Measurements from ENCODE around the gene NEMP2.
A peak's percentile ranks its signal among the peaks of the same experiment; 100 is the strongest.

Gene NEMP2, protein sequence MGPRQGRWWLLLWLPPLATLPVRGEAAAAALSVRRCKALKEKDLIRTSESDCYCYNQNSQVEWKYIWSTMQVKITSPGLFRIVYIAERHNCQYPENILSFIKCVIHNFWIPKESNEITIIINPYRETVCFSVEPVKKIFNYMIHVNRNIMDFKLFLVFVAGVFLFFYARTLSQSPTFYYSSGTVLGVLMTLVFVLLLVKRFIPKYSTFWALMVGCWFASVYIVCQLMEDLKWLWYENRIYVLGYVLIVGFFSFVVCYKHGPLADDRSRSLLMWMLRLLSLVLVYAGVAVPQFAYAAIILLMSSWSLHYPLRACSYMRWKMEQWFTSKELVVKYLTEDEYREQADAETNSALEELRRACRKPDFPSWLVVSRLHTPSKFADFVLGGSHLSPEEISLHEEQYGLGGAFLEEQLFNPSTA

DNA sequence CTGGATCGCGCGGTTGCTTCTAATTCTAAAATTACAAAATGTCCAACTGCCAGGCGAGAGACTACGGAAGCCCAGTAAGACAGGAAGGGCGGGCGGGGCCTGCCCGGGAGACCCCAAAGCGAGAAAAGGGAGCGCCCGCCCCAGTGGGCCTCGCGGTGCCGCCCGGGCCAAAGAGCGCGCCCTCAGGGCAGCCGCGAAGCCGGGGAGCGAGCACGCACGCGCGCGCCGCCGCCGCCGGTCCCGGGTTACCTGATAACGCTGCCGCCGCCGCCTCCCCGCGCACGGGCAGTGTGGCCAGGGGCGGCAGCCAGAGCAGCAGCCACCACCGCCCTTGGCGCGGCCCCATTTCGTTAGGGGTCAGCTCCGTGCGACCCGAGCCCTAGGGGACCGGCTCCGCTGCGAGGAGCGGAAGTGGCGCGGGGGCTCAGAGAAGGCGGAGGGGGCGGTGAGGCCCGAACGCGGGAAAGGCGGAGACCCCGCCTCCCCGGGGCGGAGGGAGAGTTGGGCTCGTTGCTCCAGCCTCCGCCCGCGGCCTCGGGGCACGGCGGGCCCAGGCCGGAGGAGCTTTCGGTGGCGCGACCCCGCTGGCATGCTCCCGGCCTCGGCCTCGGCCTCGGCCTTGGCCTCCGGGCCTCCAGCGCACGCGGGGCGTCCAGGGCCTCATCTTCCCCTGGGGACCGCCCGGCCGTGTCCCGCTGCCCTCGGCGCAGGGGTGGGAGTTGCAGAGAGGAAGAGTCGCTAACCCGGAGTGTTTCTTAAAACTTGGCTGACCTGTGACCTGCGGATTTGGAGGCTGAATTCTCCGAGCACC is at the start of gene NEMP2:
Gene NEMP2, minus strand, starts transcription at position 413 of the 811 bp plus-strand sequence. Its CDS starts 67 bp downstream, at position 346.
- peak within 1 kb of the TSS; percentile 94 for H3K9ac ChIP-seq
- no peaks in the 10 kb centered on the region for H3K27me3 ChIP-seq
- TF ChIP-seq Cebpa-rat (IDR thresholded peaks at IDR 0.05): no peak
- H3K4me2 ChIP-seq: peak within 1 kb of the TSS; percentile 96
- no peaks in the 10 kb centered on the region for H4K20me1 ChIP-seq
- peaks cover 54% of the 10 kb centered on the region for H3K4me1 ChIP-seq
- peaks cover 9% of the 10 kb centered on the region; the same call in 1 of the 2 replicates for H3K36me3 ChIP-seq
- peaks cover 23% of the 10 kb centered on the region for H3K9me3 ChIP-seq
- peak within 1 kb of the TSS; percentile 73 for H3K4me3 ChIP-seq
- H3K27ac ChIP-seq: peak within 1 kb of the TSS; percentile 94

DNA sequence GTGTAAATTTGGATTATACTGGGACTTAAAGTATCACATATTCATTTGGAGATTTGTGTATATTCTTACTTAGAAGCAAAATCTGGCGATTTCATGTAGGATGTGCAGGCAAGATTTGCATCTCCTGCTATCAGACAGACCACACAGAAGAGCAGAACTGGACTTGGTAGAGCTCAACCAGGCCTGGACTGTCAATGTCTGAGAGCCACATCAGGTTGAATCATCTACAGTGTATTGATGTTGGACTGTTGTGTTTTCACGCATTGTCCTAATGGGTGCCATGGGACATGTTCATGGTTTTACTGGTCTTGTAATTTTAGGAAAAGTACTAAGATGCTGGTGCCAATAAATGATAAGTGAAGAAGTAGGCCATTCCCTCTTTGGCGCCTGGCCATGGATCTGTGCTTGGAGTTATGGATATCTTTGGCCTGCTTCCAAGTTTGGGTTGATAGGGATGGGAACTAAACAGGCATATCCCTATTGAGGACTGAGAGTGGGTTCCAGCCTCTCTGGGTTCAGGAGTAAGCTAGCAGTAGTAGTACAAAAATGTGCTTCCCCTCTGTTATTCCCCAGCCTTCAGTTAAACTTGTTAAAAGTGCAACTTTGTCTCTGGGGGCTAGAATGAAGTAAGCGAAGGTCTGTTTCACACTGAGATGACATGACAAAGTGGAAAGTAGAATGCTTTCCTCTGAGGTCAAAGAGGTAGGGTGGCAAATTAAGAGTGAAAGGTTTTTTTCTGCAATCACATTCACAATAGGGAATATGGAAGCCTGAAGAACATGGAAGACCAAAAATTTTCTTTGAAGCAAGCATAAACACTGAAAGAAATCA is 49.2 kb upstream of the NEMP2 start:
- H3K27me3 ChIP-seq: no peaks in the 10 kb centered on the region
- no peak overlapping the region for H3K4me2 ChIP-seq
- H3K9ac ChIP-seq: no peak overlapping the region
- no peak overlapping the region for H3K4me3 ChIP-seq
- no peaks in the 10 kb centered on the region for H4K20me1 ChIP-seq
- no peak overlapping the region for H3K27ac ChIP-seq
- H3K4me1 ChIP-seq: peaks cover 10% of the 10 kb centered on the region; the same call in 1 of the 2 replicates
- H3K9me3 ChIP-seq: no peaks in the 10 kb centered on the region
- no peaks in the 10 kb centered on the region for H3K36me3 ChIP-seq
- TF ChIP-seq Cebpa-rat (IDR thresholded peaks at IDR 0.05): no peak

DNA sequence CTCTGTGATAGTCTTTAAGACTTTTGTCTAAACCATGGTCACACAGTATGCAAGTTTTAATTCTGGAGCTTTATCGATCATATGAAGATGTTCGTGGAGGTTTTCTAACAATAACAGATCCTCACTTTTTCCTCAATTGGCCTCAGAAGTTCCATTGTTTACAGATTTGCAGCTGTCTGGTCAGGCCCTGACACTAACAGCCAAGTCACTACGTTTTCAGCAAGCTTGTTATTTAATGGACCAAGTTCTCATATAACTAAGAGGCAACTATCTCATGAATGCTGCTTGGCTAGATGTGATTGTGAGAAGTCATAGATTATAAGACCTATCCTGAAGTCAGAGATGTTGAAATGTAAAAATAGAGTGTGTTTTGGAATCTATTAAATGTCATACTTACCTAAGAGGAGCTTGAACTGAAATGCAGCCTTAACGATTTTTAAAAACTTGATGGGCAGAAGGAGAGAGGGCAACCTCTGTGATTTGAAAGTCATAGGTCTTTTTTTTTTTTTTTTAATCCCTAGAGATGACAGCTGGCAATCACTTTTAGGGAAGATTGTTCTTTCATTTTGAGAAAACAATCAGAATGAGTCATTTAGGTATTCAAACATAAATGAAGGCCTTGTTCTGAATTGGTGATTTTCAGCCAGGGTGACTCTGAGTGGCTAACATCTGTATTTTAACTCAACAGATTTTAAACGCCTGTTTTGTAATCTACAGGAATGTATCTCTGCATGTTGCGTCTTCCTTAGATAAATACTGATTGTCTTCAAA is 48.4 kb upstream of the NEMP2 start:
- no peak for TF ChIP-seq Cebpa-rat (IDR thresholded peaks at IDR 0.05)
- H3K9me3 ChIP-seq: no peaks in the 10 kb centered on the region
- no peaks in the 10 kb centered on the region for H3K27me3 ChIP-seq
- no peak overlapping the region for H3K4me3 ChIP-seq
- no peak overlapping the region for H3K27ac ChIP-seq
- no peaks in the 10 kb centered on the region for H3K36me3 ChIP-seq
- H3K4me1 ChIP-seq: peaks cover 17% of the 10 kb centered on the region; the same call in 1 of the 2 replicates
- no peak overlapping the region for H3K4me2 ChIP-seq
- no peak overlapping the region for H3K9ac ChIP-seq
- no peaks in the 10 kb centered on the region for H4K20me1 ChIP-seq

DNA sequence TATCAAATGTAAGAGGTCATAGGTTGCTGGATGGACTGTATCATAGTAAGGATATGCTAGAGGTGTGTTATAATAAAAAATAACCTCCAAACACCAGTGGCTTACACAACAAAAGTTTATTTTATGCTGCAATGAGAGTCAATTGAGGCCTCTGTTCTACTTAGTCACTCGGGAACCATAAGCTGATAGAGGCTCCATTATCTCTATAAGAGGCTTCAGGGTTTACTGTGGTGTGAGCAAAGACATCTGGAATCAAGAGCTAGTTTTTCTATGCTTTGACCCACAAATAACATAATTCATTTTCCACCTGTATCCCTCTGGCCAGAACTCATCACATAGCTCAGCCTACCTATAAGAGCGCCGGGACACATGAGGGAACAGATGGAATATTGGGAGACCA is 47.5 kb upstream of the NEMP2 start:
- H3K4me1 ChIP-seq: peaks cover 17% of the 10 kb centered on the region; the same call in 1 of the 2 replicates
- no peak for TF ChIP-seq Cebpa-rat (IDR thresholded peaks at IDR 0.05)
- H3K27ac ChIP-seq: no peak overlapping the region
- no peak overlapping the region for H3K4me3 ChIP-seq
- no peak overlapping the region for H3K9ac ChIP-seq
- H3K9me3 ChIP-seq: no peaks in the 10 kb centered on the region
- H3K4me2 ChIP-seq: no peak overlapping the region
- no peaks in the 10 kb centered on the region for H4K20me1 ChIP-seq
- H3K27me3 ChIP-seq: no peaks in the 10 kb centered on the region
- no peaks in the 10 kb centered on the region for H3K36me3 ChIP-seq

GRCh38 chr2:190579915-190580846 is 45.7 kb upstream of the NEMP2 start:
- Histone ChIP-seq H4K20me1 (no peaks in the 10 kb centered on the region), H3K27ac (no peak overlapping the region), H3K9ac (no peak overlapping the region), H3K4me2 (no peak overlapping the region), H3K4me1 (peaks cover 17% of the 10 kb centered on the region; the same call in 1 of the 2 replicates), H3K9me3 (no peaks in the 10 kb centered on the region), H3K4me3 (no peak overlapping the region), H3K27me3 (no peaks in the 10 kb centered on the region), H3K36me3 (no peaks in the 10 kb centered on the region)
- no peak for TF ChIP-seq Cebpa-rat (IDR thresholded peaks at IDR 0.05)

- Histone ChIP-seq H3K9ac (no peak overlapping the region), H3K27me3 (no peaks in the 10 kb centered on the region), H3K4me3 (no peak overlapping the region), H3K27ac (no peak overlapping the region), H3K4me1 (peaks cover 17% of the 10 kb centered on the region; the same call in 1 of the 2 replicates), H3K36me3 (no peaks in the 10 kb centered on the region), H3K4me2 (no peak overlapping the region), H4K20me1 (no peaks in the 10 kb centered on the region), H3K9me3 (no peaks in the 10 kb centered on the region)
- no peak for TF ChIP-seq Cebpa-rat (IDR thresholded peaks at IDR 0.05)
Measured at GRCh38 chr2:190579058-190579410, 44.5 kb upstream of the NEMP2 start.

DNA sequence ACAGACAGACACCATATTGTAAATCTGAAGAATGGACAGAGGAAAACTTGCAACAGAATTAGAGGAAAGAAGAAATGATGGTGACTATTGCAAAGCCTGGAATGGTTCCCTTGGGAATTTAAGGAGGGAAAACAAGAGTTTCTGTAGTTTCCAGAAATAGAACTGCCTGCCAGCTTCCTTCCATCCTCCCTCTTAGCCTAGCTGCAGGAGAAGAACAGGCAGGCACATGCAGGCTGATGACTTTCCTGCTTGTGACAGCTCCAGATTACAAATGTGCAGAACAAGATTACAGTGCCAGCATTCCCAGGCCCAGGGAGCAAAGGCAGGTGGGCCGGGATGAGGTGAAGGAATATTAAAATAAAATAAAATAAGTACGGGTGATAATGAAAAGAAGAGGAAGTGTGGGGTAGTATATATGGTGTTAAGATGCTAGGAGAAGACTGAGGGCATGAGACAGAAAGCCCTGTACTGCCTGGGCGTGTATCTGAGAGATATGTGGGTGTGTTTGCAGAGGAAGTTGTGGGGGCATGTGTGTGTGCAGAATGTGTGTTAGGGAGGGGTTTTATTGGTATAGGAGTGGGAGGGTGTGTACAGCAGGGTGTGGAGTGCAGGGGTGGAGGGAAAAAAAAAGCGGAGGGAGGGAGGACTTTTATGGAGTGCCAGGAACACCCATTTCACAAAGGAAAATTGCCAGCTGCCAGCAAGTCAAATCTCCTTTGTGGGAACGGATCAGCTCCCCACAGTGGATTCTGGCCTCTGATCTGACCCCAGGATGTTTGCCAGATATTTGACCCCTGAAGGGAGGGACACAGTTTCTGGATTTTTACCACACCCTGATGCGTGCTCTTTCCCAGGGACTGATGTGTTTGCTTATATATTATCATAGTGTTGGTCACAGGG is 43.9 kb upstream of the NEMP2 start:
- no peaks in the 10 kb centered on the region for H3K27me3 ChIP-seq
- no peak overlapping the region for H3K4me3 ChIP-seq
- peaks cover 12% of the 10 kb centered on the region; the same call in 1 of the 2 replicates for H3K4me1 ChIP-seq
- no peaks in the 10 kb centered on the region for H3K9me3 ChIP-seq
- no peak for TF ChIP-seq Cebpa-rat (IDR thresholded peaks at IDR 0.05)
- no peaks in the 10 kb centered on the region for H4K20me1 ChIP-seq
- H3K36me3 ChIP-seq: no peaks in the 10 kb centered on the region
- no peak overlapping the region for H3K27ac ChIP-seq
- no peak overlapping the region for H3K4me2 ChIP-seq
- H3K9ac ChIP-seq: no peak overlapping the region
